ENCODE results near the gene BOC. TPM values are rescaled to one million over a fixed set of nuclear protein-coding genes. Genes with fewer than 3 reads are reported as not detected.

Gene BOC
- total and polyA plus RNA-seq, 2 donors (not counting 3 experiments of a cell fraction or from before 2014, with no cell fraction given): 0.07 TPM; not detected in 1

GRCh38 chr3:113331187-113331586 lies 119.8 kb downstream of the BOC start:
- no peak for DNase-seq (ENCODE audit: low read depth, low spot score)
- Histone ChIP-seq H3K9me1 (replicated peaks; ENCODE audit: control insufficient read depth, extremely low read depth, insufficient read depth, low read length) (no peaks in the 10 kb centered on the region), H3K9me3 (replicated peaks; ENCODE audit: control insufficient read depth, insufficient read depth, low read length) (no peaks in the 10 kb centered on the region), H2AFZ (ENCODE audit: low read depth, low read length) (no peak overlapping the region), H3K4me3 (replicated peaks in 1 of 3; ENCODE audit: insufficient read depth in 1 of 3, low read depth in 1 of 3, low read length in 3 of 3) (no peak overlapping the region), H3K27ac (ENCODE audit: insufficient read depth, low read depth, low read length) (no peak overlapping the region), H4K20me1 (replicated peaks; ENCODE audit: control insufficient read depth, extremely low read depth, insufficient read depth, low read length) (no peaks in the 10 kb centered on the region), H3K27me3 (ENCODE audit: control insufficient read depth in 2 of 2, insufficient read depth in 2 of 2, low read length in 2 of 2) (no peaks in the 10 kb centered on the region), H3K4me1 (ENCODE audit: control insufficient read depth, extremely low read depth, insufficient read depth, low read length) (no peaks in the 10 kb centered on the region), H3K79me2 (ENCODE audit: control insufficient read depth, insufficient read depth, low read length) (no peaks in the 10 kb centered on the region), H3K9ac (replicated peaks; ENCODE audit: extremely low read depth, insufficient read depth, low read length) (no peak overlapping the region), H3K4me2 (ENCODE audit: insufficient read depth, low read length) (no peak overlapping the region), H3K36me3 (ENCODE audit: control insufficient read depth in 2 of 2, extremely low read depth in 1 of 2, insufficient read depth in 2 of 2, low read length in 2 of 2) (no peaks in the 10 kb centered on the region)
- TF ChIP-seq EZH2 (IDR thresholded peaks at IDR 0.05; ENCODE audit: borderline replicate concordance, low read depth, low read length, severe bottlenecking): no peak
- TF ChIP-seq MAX (IDR thresholded peaks at IDR 0.05; ENCODE audit: insufficient read depth, insufficient read length): no peak
- TF ChIP-seq CTCF (IDR thresholded peaks at IDR 0.05; ENCODE audit: extremely low read depth in 1 of 2, insufficient read depth in 1 of 2, low read depth in 1 of 2, low read length in 2 of 2): no peak
- TF ChIP-seq MYC (IDR thresholded peaks at IDR 0.05; ENCODE audit: low read depth, low read length): no peak
- TF ChIP-seq POLR2AphosphoS5 (IDR thresholded peaks at IDR 0.05; ENCODE audit: insufficient read depth, low read depth, low read length): no peak
- BruUV-seq (replicated peaks): no TSS peak
- intact Hi-C loops (cut with micrococcal nuclease): loop anchor here (10.0 kb wide), 1 partner anchor 294 kb away; no protein-coding TSS in a partner anchor
- CTCF ChIA-PET: no interaction called here
- no peak for FAIRE-seq
- POLR2A ChIA-PET: no interaction called here
- dilution Hi-C loops (cut with MboI; ENCODE audit: extremely low pct_ligation_motif_present, low sequenced_read_pairs): no loop called here

Other genes with a start within 250 kb of the BOC start
- gene CD200R1, start 236.5 kb upstream of the BOC start, total RNA-seq: not detected in 2 replicates
- gene CD200R1, start 236.5 kb upstream of the BOC start, polyA plus RNA-seq: not detected in 2 replicates
- 13.7 and 15.4 TPM in 2 replicates for gene GTPBP8, start 220.6 kb upstream of the BOC start, total RNA-seq
- gene GTPBP8, start 220.6 kb upstream of the BOC start, polyA plus RNA-seq: 20.2 and 23.6 TPM in 2 replicates
- gene CFAP44, start 229.9 kb downstream of the BOC start, total RNA-seq: 3.3 and 4.7 TPM in 2 replicates
- 1.3 and 1.5 TPM in 2 replicates for gene CFAP44, start 229.9 kb downstream of the BOC start, polyA plus RNA-seq

Data from endothelial cell of umbilical vein (primary cell).